Anterior cingulate cortex (tissue), 58 donors: ENCODE measurements around the gene IREB2.

Source experiments
- DNase-seq, 58 donors: peaks; one replicate each; lab custom pipeline; 2025; lab: John Stamatoyannopoulos, UW

Gene IREB2

GRCh38 chr15:78540141-78540870, 102.3 kb downstream of the IREB2 start, which contains the start of gene PSMA4:
PSMA4 (plus strand) TSS chr15:78540444; CDS start chr15:78541928, 1,484 bp downstream.
- peak in 57 of 58 donors; percentile 66 to 98 (median 90) for DNase-seq

GRCh38 chr15:78540871-78541743, 103.1 kb downstream of the IREB2 start:
- DNase-seq, result no peak

- DNase-seq, result no peak
Measured at GRCh38 chr15:78541744-78542034, 103.7 kb downstream of the IREB2 start.

GRCh38 chr15:78542647-78543046, 104.6 kb downstream of the IREB2 start:
- no peak for DNase-seq

GRCh38 chr15:78550194-78550593, 112.2 kb downstream of the IREB2 start:
- DNase-seq, result no peak

GRCh38 chr15:78550815-78551214, 112.8 kb downstream of the IREB2 start:
- DNase-seq, result no peak
